HG03342 (cell line): ENCODE results near the gene PUS3.
"Not testable (repeated sequence)": the region's sequence is repeated elsewhere in the genome, so short reads cannot be mapped to it uniquely, and the experiment has no call there.

Experiments used
- ATAC-seq: cut with Tn5 transposase; IDR thresholded peaks from one replicate; pipeline ENCODE4 v1.9.1; 2021; ENCODE audit warnings: mild to moderate bottlenecking, moderate library complexity; ENCODE audit not compliant: unreplicated experiment

Gene PUS3

GRCh38 chr11:125873881-125874555, 29.0 kb downstream of the PUS3 start:
- ATAC-seq, result no peak

- no peak for ATAC-seq
These were observed 30.9 kb downstream of the PUS3 start for GRCh38 chr11:125872138-125872491.

- no peak for ATAC-seq
These were observed 31.4 kb downstream of the PUS3 start for GRCh38 chr11:125871391-125872137.

- no peak for ATAC-seq
These were observed 33.5 kb downstream of the PUS3 start for GRCh38 chr11:125869521-125869920.

GRCh38 chr11:125865354-125865753, 37.7 kb downstream of the PUS3 start:
- not testable (repeated sequence) for ATAC-seq

GRCh38 chr11:125862786-125863185, 40.2 kb downstream of the PUS3 start:
- not testable (repeated sequence) for ATAC-seq

- not testable (repeated sequence) for ATAC-seq
These were observed 45.3 kb downstream of the PUS3 start for GRCh38 chr11:125857670-125858069.

- ATAC-seq, result no peak
These were observed 56.8 kb downstream of the PUS3 start for GRCh38 chr11:125846188-125846587.
